Measurements from ENCODE around the gene UBXN6. TPM values are rescaled to one million over a fixed set of nuclear protein-coding genes. Genes with fewer than 3 reads are reported as not detected.

Gene UBXN6
- total RNA-seq, 1 donor from 2014 or later, result 47.9 TPM

GRCh38 chr19:4444765-4445741 is 12.5 kb downstream of the UBXN6 start:
- TF ChIP-seq, protein P1, sequence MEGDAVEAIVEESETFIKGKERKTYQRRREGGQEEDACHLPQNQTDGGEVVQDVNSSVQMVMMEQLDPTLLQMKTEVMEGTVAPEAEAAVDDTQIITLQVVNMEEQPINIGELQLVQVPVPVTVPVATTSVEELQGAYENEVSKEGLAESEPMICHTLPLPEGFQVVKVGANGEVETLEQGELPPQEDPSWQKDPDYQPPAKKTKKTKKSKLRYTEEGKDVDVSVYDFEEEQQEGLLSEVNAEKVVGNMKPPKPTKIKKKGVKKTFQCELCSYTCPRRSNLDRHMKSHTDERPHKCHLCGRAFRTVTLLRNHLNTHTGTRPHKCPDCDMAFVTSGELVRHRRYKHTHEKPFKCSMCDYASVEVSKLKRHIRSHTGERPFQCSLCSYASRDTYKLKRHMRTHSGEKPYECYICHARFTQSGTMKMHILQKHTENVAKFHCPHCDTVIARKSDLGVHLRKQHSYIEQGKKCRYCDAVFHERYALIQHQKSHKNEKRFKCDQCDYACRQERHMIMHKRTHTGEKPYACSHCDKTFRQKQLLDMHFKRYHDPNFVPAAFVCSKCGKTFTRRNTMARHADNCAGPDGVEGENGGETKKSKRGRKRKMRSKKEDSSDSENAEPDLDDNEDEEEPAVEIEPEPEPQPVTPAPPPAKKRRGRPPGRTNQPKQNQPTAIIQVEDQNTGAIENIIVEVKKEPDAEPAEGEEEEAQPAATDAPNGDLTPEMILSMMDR (IDR thresholded peaks at IDR 0.05; ENCODE audit: partially characterized antibody, unreplicated experiment), result no peak
- Mint-ChIP-seq H3K27me3 (ENCODE audit: unreplicated experiment) (peaks cover 4% of the 10 kb centered on the region), H3K9me3 (ENCODE audit: unreplicated experiment) (peaks cover under 1% of the 10 kb centered on the region), H3K36me3 (ENCODE audit: unreplicated experiment) (no peaks in the 10 kb centered on the region), H3K27ac (ENCODE audit: unreplicated experiment) (no peak overlapping the region), H3K4me3 (ENCODE audit: unreplicated experiment) (no peak overlapping the region), H3K4me1 (ENCODE audit: low read depth, unreplicated experiment) (peaks cover 3% of the 10 kb centered on the region)
- no peak for DNase-seq

- H3K27ac Mint-ChIP-seq (ENCODE audit: unreplicated experiment), result peak overlapping the region; percentile 70
- TF ChIP-seq, protein P1 (IDR thresholded peaks at IDR 0.05; ENCODE audit: partially characterized antibody, unreplicated experiment), result no peak
- no peak for DNase-seq
- peaks cover 4% of the 10 kb centered on the region for H3K27me3 Mint-ChIP-seq (ENCODE audit: unreplicated experiment)
- H3K4me1 Mint-ChIP-seq (ENCODE audit: low read depth, unreplicated experiment), result peaks cover 8% of the 10 kb centered on the region
- no peak overlapping the region for H3K4me3 Mint-ChIP-seq (ENCODE audit: unreplicated experiment)
- H3K9me3 Mint-ChIP-seq (ENCODE audit: unreplicated experiment), result peaks cover 1% of the 10 kb centered on the region
- no peaks in the 10 kb centered on the region for H3K36me3 Mint-ChIP-seq (ENCODE audit: unreplicated experiment)
Measured at GRCh38 chr19:4443966-4444764, 13.4 kb downstream of the UBXN6 start.

GRCh38 chr19:4443188-4443587 is 14.4 kb downstream of the UBXN6 start:
- no peak for DNase-seq
- H3K27ac Mint-ChIP-seq (ENCODE audit: unreplicated experiment), result no peak overlapping the region
- H3K27me3 Mint-ChIP-seq (ENCODE audit: unreplicated experiment), result peaks cover 4% of the 10 kb centered on the region
- TF ChIP-seq, protein P1 (IDR thresholded peaks at IDR 0.05; ENCODE audit: partially characterized antibody, unreplicated experiment), result no peak
- no peaks in the 10 kb centered on the region for H3K36me3 Mint-ChIP-seq (ENCODE audit: unreplicated experiment)
- H3K4me1 Mint-ChIP-seq (ENCODE audit: low read depth, unreplicated experiment), result peaks cover 5% of the 10 kb centered on the region
- H3K4me3 Mint-ChIP-seq (ENCODE audit: unreplicated experiment), result peak overlapping the region; percentile 25
- peaks cover 1% of the 10 kb centered on the region for H3K9me3 Mint-ChIP-seq (ENCODE audit: unreplicated experiment)

GRCh38 chr19:4442819-4443146 is 14.8 kb downstream of the UBXN6 start:
- H3K9me3 Mint-ChIP-seq (ENCODE audit: unreplicated experiment), result peaks cover 1% of the 10 kb centered on the region
- peak overlapping the region; percentile 25 for H3K4me3 Mint-ChIP-seq (ENCODE audit: unreplicated experiment)
- peaks cover 4% of the 10 kb centered on the region for H3K27me3 Mint-ChIP-seq (ENCODE audit: unreplicated experiment)
- no peak for DNase-seq
- peaks cover 5% of the 10 kb centered on the region for H3K4me1 Mint-ChIP-seq (ENCODE audit: low read depth, unreplicated experiment)
- TF ChIP-seq, protein P1 (IDR thresholded peaks at IDR 0.05; ENCODE audit: partially characterized antibody, unreplicated experiment), result no peak
- no peaks in the 10 kb centered on the region for H3K36me3 Mint-ChIP-seq (ENCODE audit: unreplicated experiment)
- H3K27ac Mint-ChIP-seq (ENCODE audit: unreplicated experiment), result no peak overlapping the region

Data from glutamatergic neuron (in vitro differentiated cells).